ENCODE results near the gene TRIP11. TPM values are rescaled to one million over a fixed set of nuclear protein-coding genes. Genes with fewer than 3 reads are reported as not detected.

The TRIP11 gene
- total RNA-seq, 2 donors from 2014 or later = 54.2 to 59.2 TPM

GRCh38 chr14:91963465-91963864 lies 76.4 kb downstream of the TRIP11 start:
- ATAC-seq (no peak), DNase-seq (no peak)
- intact Hi-C loops (cut with DNase I) = no loop called here

- DNase-seq = no peak
- intact Hi-C loops (cut with DNase I) = no loop called here
- no peak for ATAC-seq
These were observed 78.3 kb downstream of the TRIP11 start for GRCh38 chr14:91961297-91962220.

- ATAC-seq (no peak), DNase-seq (no peak)
- intact Hi-C loops (cut with DNase I) = no loop called here
These were observed 82.0 kb downstream of the TRIP11 start for GRCh38 chr14:91957876-91958313.

GRCh38 chr14:91956616-91957015 lies 83.2 kb downstream of the TRIP11 start:
- ATAC-seq (no peak), DNase-seq (no peak)
- intact Hi-C loops (cut with DNase I) = no loop called here

GRCh38 chr14:91955168-91955567 lies 84.7 kb downstream of the TRIP11 start:
- no peak for ATAC-seq
- no peak for DNase-seq
- intact Hi-C loops (cut with DNase I) = no loop called here

- intact Hi-C loops (cut with DNase I) = no loop called here
- no peak for DNase-seq
- ATAC-seq = no peak
These were observed 86.5 kb downstream of the TRIP11 start for GRCh38 chr14:91953170-91953985.

GRCh38 chr14:91947475-91948184 lies 92.2 kb downstream of the TRIP11 start, which contains the start of gene FBLN5:
Gene FBLN5 (minus strand): TSS chr14:91947694. CDS start chr14:91947229, 465 bp downstream.
- intact Hi-C loops (cut with DNase I) = no loop called here
- ATAC-seq (peak; percentile 88 to 92), DNase-seq (peak; percentile 73)

GRCh38 chr14:91946622-91947474 lies 93.0 kb downstream of the TRIP11 start:
- DNase-seq (peak; percentile 54), ATAC-seq (peak; percentile 42 to 50)
- intact Hi-C loops (cut with DNase I) = no loop called here

- DNase-seq (no peak), ATAC-seq (no peak)
- intact Hi-C loops (cut with DNase I) = no loop called here
These were observed 93.9 kb downstream of the TRIP11 start for GRCh38 chr14:91945751-91946621.

GRCh38 chr14:91942946-91943345 lies 96.9 kb downstream of the TRIP11 start:
- no peak for ATAC-seq
- intact Hi-C loops (cut with DNase I) = no loop called here
- no peak for DNase-seq

GRCh38 chr14:91942128-91942527 lies 97.7 kb downstream of the TRIP11 start:
- ATAC-seq = no peak
- intact Hi-C loops (cut with DNase I) = no loop called here

GRCh38 chr14:91940209-91940608 lies 99.7 kb downstream of the TRIP11 start:
- DNase-seq (no peak), ATAC-seq (no peak)
- intact Hi-C loops (cut with DNase I) = no loop called here

More at GRCh38 chr14:91942128-91942527, 97.7 kb downstream of the TRIP11 start:
- DNase-seq = no peak

- ATAC-seq (no peak), DNase-seq (no peak)
- intact Hi-C loops (cut with DNase I) = no loop called here
These were observed 104.3 kb downstream of the TRIP11 start for GRCh38 chr14:91935586-91935985.

- intact Hi-C loops (cut with DNase I) = no loop called here
- DNase-seq (no peak), ATAC-seq (no peak)
These were observed 105.1 kb downstream of the TRIP11 start for GRCh38 chr14:91934554-91935285.

- DNase-seq = no peak
- peak; percentile 75 to 80 for ATAC-seq
- intact Hi-C loops (cut with DNase I) = no loop called here
These were observed 108.3 kb downstream of the TRIP11 start for GRCh38 chr14:91931478-91932088.

GRCh38 chr14:91929700-91930099 lies 110.2 kb downstream of the TRIP11 start:
- no peak for ATAC-seq
- intact Hi-C loops (cut with DNase I) = no loop called here
- no peak for DNase-seq
